GM23338 (cell line): ENCODE data around the gene CCNK.

ENCODE experiments used
- EZH2 ChIP-seq: fragments of 200-600 bp; sonication (generic); IDR thresholded peaks from one replicate; pipeline ENCODE4 v1.8.0; 2017; ENCODE audit warnings: antibody characterized with exemption, mild to moderate bottlenecking, low read depth; ENCODE audit not compliant: unreplicated experiment
- TF ChIP-seq, protein P1 (sequence below), 2 experiments: fragments of 200-600 bp in 1 of 2; sonication (generic) in 1 of 2; conservative IDR thresholded peaks; 2 replicates each; pipeline versions ENCODE4 v1.5.1 to v1.6.1; 2016 to 2017; ENCODE audit warnings: antibody characterized with exemption in 2 of 2, low read depth in 2 of 2, mild to moderate bottlenecking in 2 of 2, moderate library complexity in 1 of 2
- TF ChIP-seq, protein P2 (sequence below): IDR thresholded peaks from one replicate; pipeline ENCODE4 v1.6.1; 2018; ENCODE audit warnings: antibody characterized with exemption; ENCODE audit not compliant: unreplicated experiment

DNA sequence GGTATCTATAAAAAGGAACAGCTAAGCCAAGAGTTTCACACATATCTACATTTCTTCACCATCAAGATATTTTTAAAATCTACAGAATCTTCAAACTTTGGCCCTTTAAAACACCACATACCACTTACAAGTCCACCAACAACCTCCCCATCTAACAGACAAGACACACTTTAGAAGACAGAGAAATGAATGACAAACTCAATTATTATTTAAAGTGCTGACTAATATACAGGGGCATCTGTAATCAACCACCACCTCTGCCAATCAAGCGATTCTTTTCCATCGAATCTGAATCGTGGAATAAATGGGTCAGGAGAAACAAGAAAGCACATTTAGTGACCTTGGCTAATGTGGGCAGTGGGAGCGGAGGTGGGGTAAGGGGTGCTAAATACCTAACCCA lies 8.3 kb upstream of the CCNK start:
- TF ChIP-seq, protein P1, sequence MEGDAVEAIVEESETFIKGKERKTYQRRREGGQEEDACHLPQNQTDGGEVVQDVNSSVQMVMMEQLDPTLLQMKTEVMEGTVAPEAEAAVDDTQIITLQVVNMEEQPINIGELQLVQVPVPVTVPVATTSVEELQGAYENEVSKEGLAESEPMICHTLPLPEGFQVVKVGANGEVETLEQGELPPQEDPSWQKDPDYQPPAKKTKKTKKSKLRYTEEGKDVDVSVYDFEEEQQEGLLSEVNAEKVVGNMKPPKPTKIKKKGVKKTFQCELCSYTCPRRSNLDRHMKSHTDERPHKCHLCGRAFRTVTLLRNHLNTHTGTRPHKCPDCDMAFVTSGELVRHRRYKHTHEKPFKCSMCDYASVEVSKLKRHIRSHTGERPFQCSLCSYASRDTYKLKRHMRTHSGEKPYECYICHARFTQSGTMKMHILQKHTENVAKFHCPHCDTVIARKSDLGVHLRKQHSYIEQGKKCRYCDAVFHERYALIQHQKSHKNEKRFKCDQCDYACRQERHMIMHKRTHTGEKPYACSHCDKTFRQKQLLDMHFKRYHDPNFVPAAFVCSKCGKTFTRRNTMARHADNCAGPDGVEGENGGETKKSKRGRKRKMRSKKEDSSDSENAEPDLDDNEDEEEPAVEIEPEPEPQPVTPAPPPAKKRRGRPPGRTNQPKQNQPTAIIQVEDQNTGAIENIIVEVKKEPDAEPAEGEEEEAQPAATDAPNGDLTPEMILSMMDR (conservative IDR thresholded peaks at IDR 0.05; ENCODE audit: low read depth in 2 of 2) = no peak
- TF ChIP-seq, protein P2, sequence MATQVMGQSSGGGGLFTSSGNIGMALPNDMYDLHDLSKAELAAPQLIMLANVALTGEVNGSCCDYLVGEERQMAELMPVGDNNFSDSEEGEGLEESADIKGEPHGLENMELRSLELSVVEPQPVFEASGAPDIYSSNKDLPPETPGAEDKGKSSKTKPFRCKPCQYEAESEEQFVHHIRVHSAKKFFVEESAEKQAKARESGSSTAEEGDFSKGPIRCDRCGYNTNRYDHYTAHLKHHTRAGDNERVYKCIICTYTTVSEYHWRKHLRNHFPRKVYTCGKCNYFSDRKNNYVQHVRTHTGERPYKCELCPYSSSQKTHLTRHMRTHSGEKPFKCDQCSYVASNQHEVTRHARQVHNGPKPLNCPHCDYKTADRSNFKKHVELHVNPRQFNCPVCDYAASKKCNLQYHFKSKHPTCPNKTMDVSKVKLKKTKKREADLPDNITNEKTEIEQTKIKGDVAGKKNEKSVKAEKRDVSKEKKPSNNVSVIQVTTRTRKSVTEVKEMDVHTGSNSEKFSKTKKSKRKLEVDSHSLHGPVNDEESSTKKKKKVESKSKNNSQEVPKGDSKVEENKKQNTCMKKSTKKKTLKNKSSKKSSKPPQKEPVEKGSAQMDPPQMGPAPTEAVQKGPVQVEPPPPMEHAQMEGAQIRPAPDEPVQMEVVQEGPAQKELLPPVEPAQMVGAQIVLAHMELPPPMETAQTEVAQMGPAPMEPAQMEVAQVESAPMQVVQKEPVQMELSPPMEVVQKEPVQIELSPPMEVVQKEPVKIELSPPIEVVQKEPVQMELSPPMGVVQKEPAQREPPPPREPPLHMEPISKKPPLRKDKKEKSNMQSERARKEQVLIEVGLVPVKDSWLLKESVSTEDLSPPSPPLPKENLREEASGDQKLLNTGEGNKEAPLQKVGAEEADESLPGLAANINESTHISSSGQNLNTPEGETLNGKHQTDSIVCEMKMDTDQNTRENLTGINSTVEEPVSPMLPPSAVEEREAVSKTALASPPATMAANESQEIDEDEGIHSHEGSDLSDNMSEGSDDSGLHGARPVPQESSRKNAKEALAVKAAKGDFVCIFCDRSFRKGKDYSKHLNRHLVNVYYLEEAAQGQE = no peak
- TF ChIP-seq EZH2 = no peak
